Epithelial cell of esophagus (primary cell): ENCODE measurements around the gene IL2RA.

ENCODE experiments used
- DNase-seq: peaks from one replicate; pipeline ENCODE4 v3.0.0; 2010; ENCODE audit warnings: low read depth
- H3K4me3 ChIP-seq: 2 replicates; pipeline ENCODE4 v1.5.1; 2011; ENCODE audit warnings: mild to moderate bottlenecking, low read length, control low read depth
- TF ChIP-seq, protein P1 (sequence below): IDR thresholded peaks from 2 replicates; pipeline ENCODE4 v1.5.1; 2011; ENCODE audit warnings: low read depth, mild to moderate bottlenecking, low read length, control low read depth, inconsistent platforms; ENCODE audit not compliant: insufficient read depth; ENCODE audit errors: missing control alignments

Gene IL2RA

DNA sequence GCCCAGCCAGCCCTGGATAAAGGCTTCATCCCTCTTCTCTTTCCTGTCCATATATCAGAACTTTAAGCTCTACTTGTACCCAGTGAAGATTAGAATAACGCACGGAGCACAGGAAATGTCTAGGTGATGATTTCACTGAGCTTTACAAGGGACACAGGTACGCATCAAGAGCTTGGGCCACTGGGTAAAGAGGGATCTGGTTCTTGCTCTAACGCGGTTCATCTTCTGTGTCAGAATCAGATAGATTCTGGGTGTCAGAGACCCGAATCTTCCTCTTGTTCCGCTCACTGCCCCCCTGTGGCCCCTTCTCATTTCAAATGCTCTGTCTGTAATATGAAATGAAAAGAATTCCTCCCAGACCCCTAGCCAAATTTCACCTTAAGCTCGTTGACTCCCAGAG lies 24.7 kb downstream of the IL2RA start:
- no peak for DNase-seq
- no peak overlapping the region for H3K4me3 ChIP-seq
- TF ChIP-seq, protein P1, sequence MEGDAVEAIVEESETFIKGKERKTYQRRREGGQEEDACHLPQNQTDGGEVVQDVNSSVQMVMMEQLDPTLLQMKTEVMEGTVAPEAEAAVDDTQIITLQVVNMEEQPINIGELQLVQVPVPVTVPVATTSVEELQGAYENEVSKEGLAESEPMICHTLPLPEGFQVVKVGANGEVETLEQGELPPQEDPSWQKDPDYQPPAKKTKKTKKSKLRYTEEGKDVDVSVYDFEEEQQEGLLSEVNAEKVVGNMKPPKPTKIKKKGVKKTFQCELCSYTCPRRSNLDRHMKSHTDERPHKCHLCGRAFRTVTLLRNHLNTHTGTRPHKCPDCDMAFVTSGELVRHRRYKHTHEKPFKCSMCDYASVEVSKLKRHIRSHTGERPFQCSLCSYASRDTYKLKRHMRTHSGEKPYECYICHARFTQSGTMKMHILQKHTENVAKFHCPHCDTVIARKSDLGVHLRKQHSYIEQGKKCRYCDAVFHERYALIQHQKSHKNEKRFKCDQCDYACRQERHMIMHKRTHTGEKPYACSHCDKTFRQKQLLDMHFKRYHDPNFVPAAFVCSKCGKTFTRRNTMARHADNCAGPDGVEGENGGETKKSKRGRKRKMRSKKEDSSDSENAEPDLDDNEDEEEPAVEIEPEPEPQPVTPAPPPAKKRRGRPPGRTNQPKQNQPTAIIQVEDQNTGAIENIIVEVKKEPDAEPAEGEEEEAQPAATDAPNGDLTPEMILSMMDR, result no peak

DNA sequence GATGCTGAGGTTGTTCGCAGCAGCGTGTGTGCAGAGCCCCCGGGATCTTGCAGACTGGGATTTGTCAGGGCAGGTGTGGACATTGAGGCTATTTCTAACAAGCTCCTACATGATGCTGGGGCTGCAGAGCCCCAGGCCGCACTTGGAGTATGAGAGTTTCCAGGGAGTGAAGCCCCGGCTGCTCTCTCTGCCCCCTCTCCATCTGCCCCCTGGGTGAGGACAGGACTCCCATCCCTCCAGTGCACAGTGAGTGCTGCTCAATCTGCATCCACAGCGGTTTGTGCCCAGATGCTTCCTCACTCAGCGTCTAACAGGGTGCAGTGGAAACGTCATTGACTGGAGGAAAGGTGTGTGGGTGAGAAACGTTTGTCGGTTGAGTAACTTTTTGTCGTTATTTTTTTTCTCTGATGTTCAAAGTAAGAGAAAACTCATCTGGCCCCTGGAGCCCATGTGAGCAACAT lies 25.3 kb downstream of the IL2RA start:
- H3K4me3 ChIP-seq, result no peak overlapping the region
- TF ChIP-seq, protein P1, result no peak
- DNase-seq, result peak; percentile 11

DNA sequence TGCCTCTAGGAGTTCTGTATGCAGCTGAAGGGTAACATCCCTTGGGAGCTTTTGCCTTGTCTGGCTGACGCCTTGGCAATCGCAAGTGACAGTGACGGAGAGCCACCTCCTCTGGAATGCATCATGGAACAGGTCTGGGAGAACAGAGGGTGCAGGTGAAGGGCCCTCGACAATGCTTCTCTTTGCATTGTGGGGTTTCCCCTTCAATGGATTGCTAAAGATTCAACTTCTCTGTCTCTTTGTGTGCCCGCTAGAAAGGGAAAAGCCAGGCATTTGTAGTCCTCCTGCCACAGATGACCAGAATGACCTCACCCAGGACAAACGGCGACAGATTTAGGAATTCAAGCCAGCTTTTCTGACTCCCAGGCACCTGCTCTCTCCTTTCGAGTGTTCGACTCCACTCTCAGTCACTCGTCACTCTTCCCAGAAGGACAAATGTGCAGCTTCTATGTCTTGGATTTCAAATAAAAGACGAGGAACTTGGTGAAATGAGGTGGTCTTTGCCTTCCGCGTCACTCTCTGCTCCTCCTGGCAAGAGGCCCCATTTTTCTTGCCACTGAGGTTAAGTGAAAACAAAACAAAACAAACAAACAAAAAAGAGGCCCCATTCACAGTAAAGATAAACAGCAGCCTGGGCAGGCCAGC lies 26.1 kb downstream of the IL2RA start:
- no peak overlapping the region for H3K4me3 ChIP-seq
- no peak for DNase-seq
- TF ChIP-seq, protein P1, result no peak

DNA sequence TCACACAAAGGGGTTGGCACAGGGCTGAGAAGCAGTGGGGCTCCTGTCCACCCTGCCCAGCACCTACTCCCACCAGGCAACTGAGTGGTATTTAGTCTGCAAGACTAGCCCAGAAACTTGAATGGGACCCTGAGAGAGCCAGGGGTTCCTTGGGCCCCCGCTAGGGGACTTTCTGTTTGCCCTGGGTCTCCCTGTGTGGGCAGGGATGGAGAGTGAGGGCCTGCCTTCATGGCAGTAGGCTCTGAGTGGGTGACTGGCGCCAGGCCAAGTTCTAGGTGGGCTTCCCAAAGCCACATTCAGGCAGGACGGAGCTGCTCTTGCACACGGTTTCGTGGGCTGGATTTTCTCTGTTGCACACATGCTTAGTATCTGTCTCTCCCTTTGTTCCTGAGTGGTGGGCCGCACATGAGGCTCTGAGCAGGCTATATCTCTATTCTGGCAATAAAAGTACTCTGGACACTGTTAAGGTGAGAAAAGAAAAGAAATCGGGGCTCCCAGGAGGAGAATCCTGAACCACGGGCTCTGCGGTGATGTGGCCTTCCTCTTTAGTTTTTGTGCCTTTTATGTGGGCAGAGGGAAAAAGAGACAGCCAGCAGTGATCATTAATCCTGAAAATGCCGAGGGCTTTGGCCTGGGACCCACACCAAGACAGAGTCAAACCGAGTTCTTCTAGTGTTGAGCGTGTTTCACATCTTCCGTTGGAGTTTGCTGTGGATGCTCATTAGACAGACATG lies 26.9 kb downstream of the IL2RA start:
- no peak overlapping the region for H3K4me3 ChIP-seq
- TF ChIP-seq, protein P1, result no peak
- DNase-seq, result no peak

DNA sequence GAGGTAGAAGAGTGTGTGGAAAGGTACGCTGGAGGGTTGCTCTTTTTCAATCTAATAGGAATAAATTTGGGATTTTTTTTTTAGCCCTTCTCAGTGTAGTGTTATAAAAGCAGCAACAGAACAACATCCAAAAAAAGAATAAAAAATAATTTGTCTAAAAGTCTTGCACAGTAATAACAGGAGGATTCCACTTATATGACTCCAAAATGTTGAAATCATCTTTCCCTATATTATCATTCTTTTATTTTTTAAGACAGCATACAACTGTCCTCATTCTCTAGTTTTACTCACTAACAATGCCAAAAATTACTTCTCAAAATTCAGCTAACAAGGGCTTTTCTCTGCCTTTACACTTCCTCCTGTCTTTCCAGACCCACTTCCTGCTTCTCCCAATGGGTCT lies 27.8 kb downstream of the IL2RA start:
- H3K4me3 ChIP-seq, result no peak overlapping the region
- no peak for DNase-seq
- TF ChIP-seq, protein P1, result no peak

DNA sequence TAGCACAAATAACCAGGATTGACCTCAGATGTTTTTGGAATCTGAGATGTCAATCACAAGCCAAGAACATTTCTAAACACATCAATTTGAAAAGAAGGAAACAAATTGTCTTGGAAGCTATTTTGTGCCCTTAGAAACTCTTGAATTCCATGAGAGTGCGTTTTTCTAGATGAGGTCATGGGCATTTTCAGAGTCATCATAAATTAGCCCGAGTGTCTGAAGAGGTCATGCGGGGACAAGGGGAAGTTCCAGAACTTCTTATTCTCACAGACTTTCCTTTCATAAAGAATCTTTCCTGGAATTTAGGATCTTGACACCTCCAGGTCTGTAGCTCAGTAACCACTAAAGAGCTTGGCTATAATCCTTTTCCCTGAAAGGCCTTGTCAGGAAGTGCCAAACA lies 28.2 kb downstream of the IL2RA start:
- no peak overlapping the region for H3K4me3 ChIP-seq
- TF ChIP-seq, protein P1, result no peak
- DNase-seq, result no peak
